Pulmonary artery endothelial cell (primary cell): ENCODE results near the gene SLC7A11. TPM values are rescaled to one million over a fixed set of nuclear protein-coding genes. Genes with fewer than 3 reads are reported as not detected.
"Not testable (repeated sequence)": the region's sequence is repeated elsewhere in the genome, so short reads cannot be mapped to it uniquely, and the experiment has no call there.

ENCODE experiments used
- DNase-seq: peaks from one replicate; pipeline ENCODE4 v3.0.0-alpha.2; 2011; ENCODE audit warnings: low read depth, low spot score
- total RNA-seq: library from RNA; depleted of rRNA; stranded (reverse); fragments of >200 nt; gene quantifications from 2 replicates; pipeline ENCODE4 v1.2.3, GENCODE V29; 2014

SLC7A11 gene
- total RNA-seq, 1 donor from 2014 or later, result 113 TPM

DNA sequence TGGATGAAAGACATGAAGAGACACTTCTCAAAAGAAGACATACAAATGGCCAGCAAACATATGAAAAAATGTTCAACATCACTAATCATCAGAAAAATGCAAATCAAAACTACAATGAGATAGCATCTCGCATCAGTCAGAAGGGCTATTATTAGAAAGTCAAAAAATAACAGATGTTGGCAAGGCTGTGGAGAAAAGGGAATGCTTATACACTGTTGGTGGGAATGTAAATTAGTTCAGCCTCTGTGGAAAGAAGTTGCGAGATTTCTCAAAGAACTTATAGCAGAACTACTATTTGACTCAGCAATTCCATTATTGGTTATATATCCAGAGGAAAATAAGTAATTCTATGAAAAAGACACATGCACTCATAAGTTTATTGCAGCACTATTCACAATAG lies 31.6 kb downstream of the SLC7A11 start:
- DNase-seq, result not testable (repeated sequence)

DNA sequence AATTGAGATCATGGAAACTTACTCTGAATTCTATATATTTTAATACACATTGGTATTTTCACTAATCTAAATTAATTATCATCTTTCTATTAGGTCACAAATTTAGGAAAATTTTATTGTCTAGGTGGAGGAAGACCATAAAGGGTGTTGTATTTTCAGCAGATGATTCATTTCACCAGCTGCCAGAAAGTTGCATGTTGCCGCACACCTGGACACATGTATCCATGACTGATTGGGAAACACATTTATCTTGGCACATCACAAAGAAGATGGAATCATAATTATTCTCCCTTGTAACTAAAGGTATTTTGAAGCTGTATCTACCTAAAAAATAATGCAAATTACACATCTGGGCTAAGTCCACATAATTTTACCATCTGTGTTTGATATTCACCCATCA lies 33.1 kb downstream of the SLC7A11 start:
- DNase-seq, result no peak

DNA sequence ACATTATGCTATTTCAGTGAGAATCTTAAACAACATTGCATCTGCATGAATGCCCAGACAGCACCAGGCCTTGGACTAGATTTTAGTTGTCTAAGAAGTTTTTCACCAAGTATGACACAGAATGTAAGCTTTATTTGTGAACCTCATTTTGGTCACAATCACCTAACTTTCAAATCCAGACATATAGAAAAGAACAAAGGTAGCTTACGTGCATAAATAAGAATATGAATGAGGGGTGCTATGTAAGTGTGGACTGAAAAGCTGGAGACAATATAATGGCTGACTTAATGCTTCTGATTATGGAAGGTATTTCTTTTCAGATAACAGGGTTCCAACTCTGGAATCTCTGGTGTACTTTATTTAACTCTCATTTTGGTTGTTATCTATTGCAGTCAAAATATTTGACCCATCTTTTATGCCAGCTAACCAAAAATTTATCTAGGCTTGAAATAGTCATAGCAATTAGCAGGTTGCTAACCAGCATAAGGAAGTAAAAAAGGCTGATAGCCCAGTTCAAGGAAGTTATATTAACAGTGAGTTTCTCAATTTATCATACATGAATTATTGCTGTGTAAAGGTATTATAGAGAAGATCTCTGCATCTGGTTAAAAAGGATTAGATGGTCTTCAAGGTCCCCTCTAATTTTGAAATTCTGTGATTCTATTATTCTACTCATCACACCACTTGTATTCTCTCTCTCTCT lies 36.5 kb downstream of the SLC7A11 start:
- no peak for DNase-seq

DNA sequence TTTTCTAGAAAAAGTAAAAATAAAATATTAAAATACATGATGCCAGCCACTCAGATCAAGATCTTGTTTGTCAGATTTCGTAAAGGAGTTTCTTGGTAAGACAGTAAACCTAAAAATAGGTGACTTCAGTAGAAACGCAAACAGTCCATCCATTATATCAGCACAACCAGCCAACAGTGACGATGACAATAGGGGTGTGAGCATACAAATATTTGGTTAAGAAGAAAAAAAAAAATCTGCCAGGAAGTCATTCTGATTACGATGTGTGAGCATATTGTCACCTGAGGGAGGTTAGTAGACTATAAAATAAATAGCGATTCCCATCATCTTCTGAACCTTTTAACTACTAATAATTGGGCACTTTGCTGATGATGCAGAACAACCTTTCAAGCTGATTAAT lies 37.6 kb downstream of the SLC7A11 start:
- no peak for DNase-seq

- DNase-seq, result no peak
Observed at GRCh38 chr4:138202686-138203085, 39.5 kb downstream of the SLC7A11 start.

DNA sequence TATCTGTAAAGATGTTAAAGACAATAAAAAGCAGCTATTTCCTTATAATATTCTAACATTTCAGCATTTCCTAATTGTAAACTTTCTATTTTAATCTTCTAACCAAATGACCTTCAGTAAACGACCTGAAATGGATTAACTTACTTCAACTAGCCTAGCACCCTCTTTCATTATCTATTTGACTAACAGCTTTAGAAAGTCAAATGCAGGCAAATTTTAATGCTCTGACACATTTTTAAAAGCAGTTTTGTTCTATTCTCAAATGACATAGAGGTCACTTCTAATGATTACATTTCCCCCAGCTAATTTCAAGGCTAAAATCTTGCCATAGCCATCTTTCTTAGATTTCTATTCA lies 41.9 kb downstream of the SLC7A11 start:
- no peak for DNase-seq

- no peak for DNase-seq
Observed at GRCh38 chr4:138199568-138200235, 42.4 kb downstream of the SLC7A11 start.

- DNase-seq, result no peak
Observed at GRCh38 chr4:138196153-138196552, 46.0 kb downstream of the SLC7A11 start.

- no peak for DNase-seq
Observed at GRCh38 chr4:138193963-138194362, 48.2 kb downstream of the SLC7A11 start.

GRCh38 chr4:138192113-138192512 lies 50.0 kb downstream of the SLC7A11 start:
- no peak for DNase-seq

DNA sequence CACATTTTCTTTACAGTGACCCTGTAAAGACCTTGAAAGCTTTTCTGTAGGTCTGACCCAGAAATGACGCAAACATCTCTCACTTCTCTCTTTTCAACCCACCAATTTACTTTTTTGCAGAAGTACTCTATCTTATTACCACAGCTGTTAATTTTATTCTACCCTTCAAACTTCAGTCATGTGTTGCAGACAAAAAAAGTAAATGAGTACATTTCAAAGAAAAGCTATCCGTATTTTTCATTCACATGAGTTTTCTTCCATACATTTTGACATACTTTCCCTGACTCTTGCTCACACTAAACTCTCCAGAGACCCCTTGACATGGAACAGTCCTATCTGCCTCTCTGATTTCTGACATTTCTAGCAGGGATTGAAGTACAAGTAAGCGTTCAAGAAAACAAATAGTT lies 51.7 kb downstream of the SLC7A11 start:
- no peak for DNase-seq

- no peak for DNase-seq
Observed at GRCh38 chr4:138189206-138189605, 52.9 kb downstream of the SLC7A11 start.

- DNase-seq, result no peak
Observed at GRCh38 chr4:138188406-138189084, 53.6 kb downstream of the SLC7A11 start.

DNA sequence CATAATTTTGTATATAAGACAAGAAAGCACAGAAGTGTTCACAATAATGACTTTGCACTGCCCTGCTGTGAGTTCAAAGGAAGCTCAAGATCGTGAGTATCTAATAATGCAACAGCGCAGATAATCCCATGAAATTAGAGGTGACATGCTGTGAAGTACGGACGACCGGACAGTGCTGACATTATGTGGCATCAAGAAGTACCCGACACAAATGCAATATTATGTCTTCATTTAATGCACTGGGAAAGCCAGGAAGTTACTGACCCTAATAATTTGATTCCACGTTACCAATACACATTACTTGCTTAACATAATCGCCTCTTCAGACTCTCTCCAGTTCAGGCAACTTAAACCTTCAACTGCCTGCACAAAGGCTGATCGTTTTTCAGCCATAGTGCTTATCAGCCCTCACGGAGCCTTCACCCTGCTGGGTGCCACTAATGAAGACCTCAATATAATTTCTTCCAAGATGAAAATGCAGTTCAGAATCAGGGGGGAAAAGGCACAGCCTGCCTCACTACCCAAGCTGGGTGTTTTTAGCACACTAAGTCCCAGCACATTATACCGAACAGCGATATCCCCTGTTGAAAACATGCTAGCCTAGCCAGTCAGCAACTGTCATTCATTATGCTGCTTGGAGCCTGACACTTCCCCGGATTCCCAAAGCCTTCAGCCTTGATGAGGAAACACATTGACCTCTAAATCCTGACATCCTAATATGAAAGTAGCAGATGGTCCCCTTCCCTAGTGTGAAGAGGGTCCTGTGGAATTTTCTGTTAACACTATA lies 56.1 kb downstream of the SLC7A11 start:
- DNase-seq, result no peak

- DNase-seq, result no peak
Observed at GRCh38 chr4:138184886-138185285, 57.3 kb downstream of the SLC7A11 start.

DNA sequence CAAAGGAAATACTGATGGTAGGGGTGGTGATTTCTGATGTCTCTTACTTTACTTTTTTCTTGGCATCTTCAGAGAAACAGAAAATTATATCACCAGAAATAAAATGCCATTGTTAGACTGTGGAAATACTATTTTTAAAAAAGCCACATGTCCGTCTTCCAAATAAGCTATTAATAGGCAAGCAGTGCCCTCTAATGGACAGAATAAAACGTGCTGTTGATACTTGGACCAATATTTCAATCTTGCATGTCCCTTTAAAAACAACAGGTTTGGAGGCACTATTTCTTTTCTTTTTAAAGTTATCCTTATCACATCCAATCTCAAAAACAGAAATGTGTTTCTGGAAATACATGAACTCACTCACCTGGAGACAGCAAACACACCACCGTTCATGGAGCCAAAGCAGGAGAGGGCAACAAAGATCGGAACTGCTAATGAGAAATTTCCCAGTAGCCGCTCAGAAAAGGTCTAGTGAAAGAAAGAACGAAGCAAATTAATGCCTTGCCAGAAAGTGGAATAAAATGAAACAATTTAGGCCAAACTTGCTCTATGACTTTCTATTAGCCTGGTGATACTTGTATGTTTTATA lies 59.2 kb downstream of the SLC7A11 start:
- DNase-seq, result peak; percentile 48

- no peak for DNase-seq
Observed at GRCh38 chr4:138181287-138181686, 60.9 kb downstream of the SLC7A11 start.

DNA sequence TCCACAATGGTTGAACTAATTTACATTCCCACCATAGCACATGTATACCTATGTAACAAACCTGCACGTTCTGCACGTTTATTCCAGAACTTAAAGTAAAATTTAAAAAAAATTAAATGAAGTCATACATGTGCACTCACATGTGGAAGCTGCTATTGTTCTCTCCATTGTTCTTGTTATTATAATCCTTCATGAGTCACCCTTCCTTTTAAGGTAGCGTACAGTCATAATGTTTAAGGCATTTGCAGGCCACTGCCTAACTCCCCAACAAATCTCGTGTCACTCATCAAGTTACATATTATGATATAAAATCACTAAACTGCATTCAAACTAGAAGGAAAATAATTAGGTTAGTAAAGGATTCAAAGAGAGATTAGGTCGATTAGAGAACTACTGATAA lies 63.6 kb downstream of the SLC7A11 start:
- peak; percentile 67 for DNase-seq

GRCh38 chr4:138177278-138177968 lies 64.7 kb downstream of the SLC7A11 start:
- DNase-seq, result no peak

DNA sequence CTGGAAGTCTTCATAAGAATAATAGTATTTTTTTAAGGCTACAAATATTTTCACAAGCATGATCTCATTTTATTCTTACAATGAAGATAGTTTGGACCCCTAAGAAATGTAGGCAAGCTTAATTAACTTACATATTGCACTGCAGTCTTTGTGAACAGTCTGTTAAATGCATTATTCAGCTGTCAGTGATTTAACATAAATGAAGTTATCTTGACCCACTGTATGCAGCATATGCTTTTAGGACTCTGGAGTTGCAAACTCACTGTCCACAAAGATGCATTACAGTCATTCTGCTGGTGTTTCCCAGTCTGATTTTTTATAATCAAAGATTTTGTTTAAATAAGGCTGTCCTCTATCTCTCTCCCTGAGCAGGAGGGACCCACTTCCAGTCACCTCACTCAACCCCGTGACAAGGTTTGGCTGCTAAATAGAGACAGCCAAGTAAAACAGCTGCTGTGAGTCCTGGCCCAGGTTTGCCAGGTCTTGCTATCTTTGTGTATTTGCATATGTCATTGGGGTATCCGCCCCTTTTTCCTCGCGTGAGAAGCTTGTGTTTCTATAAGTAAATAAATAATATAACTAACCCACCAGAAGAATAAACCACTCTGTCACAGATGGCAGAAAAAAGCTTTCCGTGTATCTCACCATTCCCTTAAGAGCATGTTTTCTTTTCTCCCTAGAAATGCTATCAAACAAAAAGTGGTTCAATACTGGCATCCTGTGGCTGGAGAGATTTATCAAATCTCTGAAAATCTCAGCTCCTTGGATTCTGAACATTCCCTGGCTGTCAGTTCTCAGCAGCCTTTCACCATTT lies 67.0 kb downstream of the SLC7A11 start:
- no peak for DNase-seq
